Activated CD4-positive, alpha-beta T cell treated with anti-CD3 and anti-CD28 coated beads for 24 hours (primary cell): Measurements from ENCODE around the gene LMF1.

Experiments used
- DNase-seq, 2 donors: peaks; one replicate each; pipeline ENCODE4 v3.0.0-alpha.2; 2020; ENCODE audit warnings: low read depth in 2 of 2

The LMF1 gene

DNA sequence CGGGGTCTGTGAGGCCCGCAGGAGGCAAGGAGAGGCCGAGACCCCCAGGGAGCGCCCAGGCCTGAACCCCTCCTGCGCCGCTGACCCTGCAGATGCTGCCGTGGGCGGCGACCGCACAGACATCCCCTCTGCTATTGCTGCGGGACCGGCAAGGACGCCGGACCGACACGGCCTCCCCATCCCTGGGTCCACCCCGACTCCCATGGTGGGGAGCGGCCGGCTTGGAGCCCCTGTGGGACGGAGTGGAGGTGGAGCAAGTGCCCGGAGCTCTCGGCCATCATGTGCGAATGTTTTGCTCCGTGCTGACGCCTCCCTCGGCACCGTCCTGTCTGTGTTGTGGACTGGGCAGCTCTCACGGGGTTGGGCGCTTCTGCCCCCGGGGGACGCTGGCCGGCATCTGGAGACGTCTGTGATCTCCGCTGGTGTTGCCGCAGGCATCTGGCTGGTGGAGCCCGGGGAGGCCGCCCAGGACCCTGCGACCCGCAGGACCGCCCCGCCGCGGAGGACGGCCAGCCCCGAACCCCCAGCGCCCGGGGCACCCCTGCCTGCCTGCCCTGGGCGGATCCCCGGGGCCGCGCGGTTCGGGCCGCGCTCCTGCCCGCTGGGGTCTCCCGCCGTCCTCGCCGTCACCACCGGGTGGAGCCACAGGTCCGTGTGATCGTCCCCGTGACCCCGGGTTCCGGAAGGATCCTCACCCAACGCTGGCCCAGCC lies 157.4 kb downstream of the LMF1 start:
- DNase-seq, result peak; percentile 38 to 41

DNA sequence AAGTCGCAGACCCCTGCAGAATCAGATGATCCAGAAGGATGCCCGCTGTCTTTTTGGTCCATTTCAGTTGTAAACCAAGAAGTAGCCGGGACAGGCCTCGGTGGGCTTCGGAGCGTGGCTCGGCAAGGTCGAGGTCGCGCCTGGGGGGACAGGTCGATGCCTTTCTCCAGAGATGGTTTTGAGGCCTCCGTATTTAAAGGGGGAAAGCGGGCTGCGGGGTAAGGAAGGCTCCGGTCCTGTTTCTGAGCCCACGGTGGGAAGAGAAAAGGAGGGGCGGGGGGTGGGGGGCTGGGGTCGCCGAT lies 162.7 kb downstream of the LMF1 start:
- DNase-seq, result no peak

DNA sequence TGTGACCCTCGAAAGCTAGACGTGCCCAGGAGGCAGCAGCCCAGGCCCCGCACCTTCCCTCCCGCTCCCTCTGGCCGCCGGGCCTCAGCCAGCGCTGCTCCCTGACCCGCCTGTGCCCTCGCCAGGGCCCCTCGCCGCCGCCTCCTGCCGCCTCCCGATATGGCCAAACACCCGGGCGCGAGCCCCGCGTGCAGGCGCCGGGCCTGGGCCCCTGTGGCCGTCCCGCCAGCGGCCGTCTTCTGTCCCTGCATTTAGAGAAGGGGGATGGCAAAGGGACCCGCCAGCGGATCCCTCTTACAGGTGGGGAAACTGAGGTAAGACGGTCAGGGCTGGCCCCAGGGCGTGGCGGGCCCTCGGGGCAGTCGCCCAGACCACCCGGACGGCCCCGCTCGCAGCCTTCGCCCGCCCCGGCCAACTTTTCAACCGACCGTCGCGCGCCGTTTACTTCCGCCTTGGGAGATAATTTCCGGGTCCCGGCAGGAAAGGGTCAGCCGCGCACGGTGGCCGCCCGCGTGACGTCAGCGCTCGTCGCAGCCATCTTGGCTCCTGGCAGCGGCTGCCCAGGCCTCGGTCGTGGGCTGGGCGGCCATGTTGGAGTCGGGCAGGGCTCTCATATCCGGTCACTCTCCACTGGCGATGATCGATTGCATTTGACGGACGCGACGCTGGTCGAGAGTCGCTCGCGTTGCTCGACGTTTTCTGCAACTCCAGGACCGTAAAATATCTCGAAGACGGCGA lies 163.3 kb downstream of the LMF1 start:
- DNase-seq, result peak; percentile 79 to 80

GRCh38 chr16:805474-805873 lies 165.3 kb downstream of the LMF1 start:
- DNase-seq, result no peak

DNA sequence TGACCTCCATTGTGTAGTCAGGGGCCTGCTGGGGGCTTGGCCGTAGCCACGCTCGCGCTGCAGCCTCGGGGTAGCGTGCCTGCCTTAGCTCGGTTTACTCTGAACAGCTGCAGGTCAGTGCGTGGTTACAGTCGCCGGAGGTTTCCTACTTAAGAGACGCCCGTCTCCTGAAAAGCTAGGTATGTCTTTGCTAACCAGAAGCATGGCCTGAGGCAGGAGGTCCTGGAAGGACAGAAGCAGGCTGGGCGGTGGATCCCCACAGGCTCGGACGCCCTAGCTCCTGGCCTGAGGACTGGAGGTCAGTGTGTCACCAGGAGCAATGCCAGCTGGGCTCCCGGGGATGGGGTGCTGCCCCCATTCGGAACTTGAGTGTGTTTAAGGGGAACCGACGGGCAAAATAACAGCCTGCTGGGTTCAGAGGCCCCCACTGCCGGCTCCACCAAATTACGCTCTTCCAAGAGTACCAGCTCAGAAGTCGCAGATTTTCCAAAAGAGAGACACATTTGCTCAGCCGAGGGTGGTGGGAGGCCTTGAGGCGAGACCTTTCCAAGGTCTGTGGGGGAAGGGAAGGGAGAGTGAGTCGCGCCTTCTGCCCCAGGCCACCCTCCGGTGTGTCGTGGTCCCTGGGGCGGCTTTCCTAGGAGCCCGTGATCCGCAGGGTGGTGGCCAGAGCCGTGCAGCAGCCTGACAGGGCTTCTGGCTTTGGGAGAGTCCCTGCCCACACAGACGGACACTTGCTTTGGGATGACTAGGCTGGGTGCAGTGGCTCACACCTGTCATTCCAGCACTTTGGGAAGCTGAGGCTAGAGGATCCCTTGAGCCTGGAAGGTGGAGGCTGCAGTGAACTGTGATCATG lies 166.4 kb downstream of the LMF1 start:
- DNase-seq, result no peak

DNA sequence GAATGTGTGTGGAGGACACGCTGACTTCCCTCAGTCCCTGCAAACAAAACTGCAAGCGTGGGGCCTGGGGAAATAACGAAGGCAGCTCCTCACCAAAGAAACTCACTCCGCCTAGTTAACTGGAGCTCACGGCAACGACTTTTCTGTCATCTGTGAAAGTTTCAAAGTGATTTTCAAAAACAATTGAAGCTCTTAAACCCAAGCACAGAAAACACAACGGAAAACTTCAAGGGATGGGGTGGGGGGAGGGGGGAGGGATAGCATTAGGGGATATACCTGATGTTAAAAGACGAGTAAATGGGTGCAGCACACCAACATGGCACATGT lies 167.1 kb downstream of the LMF1 start:
- DNase-seq, result no peak
